H1 (cell line): ENCODE measurements around the gene TMEM117. TPM values are rescaled to one million over a fixed set of nuclear protein-coding genes. Genes with fewer than 3 reads are reported as not detected.

Source experiments
- CTCF ChIA-PET: fragments of 300-600 bp; sonication (Branson Sonifier 250); formaldehyde crosslinking; loops from one replicate; lab custom pipeline; 2021; ENCODE audit not compliant: partially characterized antibody; lab: Charles Lee
- POLR2A ChIA-PET: fragments of 300-600 bp; sonication (Branson Sonifier 250); formaldehyde crosslinking; loops from one replicate; lab custom pipeline; 2021; ENCODE audit warnings: inconsistent platforms; ENCODE audit not compliant: partially characterized antibody; lab: Charles Lee
- DNase-seq, 2 experiments: peaks; one replicate each; pipeline versions ENCODE4 v3.0.0 to v3.0.0-alpha.2; 2010 to 2022; ENCODE audit warnings: low spot score in 2 of 2, low read depth in 1 of 2, mixed read lengths in 1 of 2
- FAIRE-seq: peaks from 2 replicates; lab custom pipeline; 2011; peaks lifted over from hg19 to GRCh38; lab: Jason Lieb, UNC
- H2AFZ ChIP-seq: 2 replicates; pipeline ENCODE4 v1.8.1; 2012; ENCODE audit warnings: low read length, inconsistent platforms
- H2AK5ac ChIP-seq: 2 replicates; pipeline ENCODE4 v1.6.1; 2013; ENCODE audit warnings: low read depth, low read length
- H2BK120ac ChIP-seq: replicated peaks from 2 replicates; pipeline ENCODE3; 2013; ENCODE audit warnings: low read depth, low read length, inconsistent platforms
- H2BK12ac ChIP-seq: 2 replicates; pipeline ENCODE4 v1.6.1; 2013; ENCODE audit warnings: low read depth, low read length
- H2BK15ac ChIP-seq: 2 replicates; pipeline ENCODE4 v1.6.1; 2013; ENCODE audit warnings: low read length
- H2BK20ac ChIP-seq: 2 replicates; pipeline ENCODE4 v1.6.1; 2013; ENCODE audit warnings: low read length
- H2BK5ac ChIP-seq: 2 replicates; pipeline ENCODE4 v1.6.1; 2013; ENCODE audit warnings: low read depth, low read length
- H3K14ac ChIP-seq: 2 replicates; pipeline ENCODE4 v1.6.1; 2013; ENCODE audit warnings: inconsistent platforms; ENCODE audit not compliant: insufficient read length
- H3K18ac ChIP-seq: 2 replicates; pipeline ENCODE4 v1.6.1; 2013; ENCODE audit warnings: low read length; ENCODE audit errors: extremely low read depth
- H3K23ac ChIP-seq: 2 replicates; pipeline ENCODE4 v1.6.1; 2013; ENCODE audit warnings: inconsistent platforms; ENCODE audit not compliant: insufficient read length
- H3K23me2 ChIP-seq: 2 replicates; pipeline ENCODE4 v1.6.1; 2013; ENCODE audit warnings: low read depth, low read length
- H3K27ac ChIP-seq: 2 replicates; pipeline ENCODE4 v1.6.1; 2011; ENCODE audit warnings: low read depth, low read length, inconsistent platforms
- H3K27me3 ChIP-seq, 4 experiments: replicated peaks in 1 of 4; 1 replicate in 1 of 4; 2 replicates in 3 of 4; pipeline versions ENCODE4 v1.6.1 to v1.8.1; 2011 to 2013; ENCODE audit warnings: low read length in 3 of 4, mild to moderate bottlenecking in 3 of 4, inconsistent platforms in 2 of 4, mixed read lengths in 2 of 4, moderate library complexity in 1 of 4; ENCODE audit not compliant: control insufficient read depth in 3 of 4, insufficient read depth in 3 of 4; ENCODE audit errors: extremely low read depth in 1 of 4
- H3K36me3 ChIP-seq, 4 experiments: 2 replicates each; pipeline versions ENCODE4 v1.6.1 to v1.8.1; 2011 to 2013; ENCODE audit warnings: mild to moderate bottlenecking in 4 of 4, low read length in 3 of 4, moderate library complexity in 2 of 4, control low read depth in 1 of 4, inconsistent platforms in 1 of 4; ENCODE audit not compliant: insufficient read depth in 4 of 4, control insufficient read depth in 2 of 4
- H3K4ac ChIP-seq: replicated peaks from 2 replicates; pipeline ENCODE3; 2013; ENCODE audit warnings: low read length, low read depth, mixed read lengths, inconsistent platforms; ENCODE audit not compliant: insufficient read length
- H3K4me1 ChIP-seq, 4 experiments: replicated peaks in 1 of 4; 1 replicate in 1 of 4; 2 replicates in 3 of 4; pipeline versions ENCODE4 v1.6.1 to v1.8.1; 2011 to 2013; ENCODE audit warnings: low read length in 3 of 4, inconsistent platforms in 2 of 4, mixed read lengths in 1 of 4; ENCODE audit not compliant: insufficient read depth in 4 of 4, control insufficient read depth in 3 of 4
- H3K4me2 ChIP-seq, 2 experiments: 2 replicates each; pipeline versions ENCODE4 v1.6.1 to v1.8.1; 2011 to 2013; ENCODE audit warnings: low read depth in 2 of 2, low read length in 2 of 2, control low read depth in 1 of 2, inconsistent platforms in 1 of 2, mild to moderate bottlenecking in 1 of 2; ENCODE audit not compliant: insufficient read depth in 1 of 2
- H3K4me3 ChIP-seq, 4 experiments: fragments of 200-600, 300-600 bp in 1 of 4; sonication (generic), shearing (Covaris generic), sonication (Bioruptor Twin) in 1 of 4; 2 replicates each; pipeline versions ENCODE4 v1.5.1 to v1.8.1; 2011 to 2016; ENCODE audit warnings: low read length in 4 of 4, low read depth in 3 of 4, control low read depth in 2 of 4, inconsistent platforms in 2 of 4, mild to moderate bottlenecking in 2 of 4, mixed read lengths in 1 of 4, moderate library complexity in 1 of 4; ENCODE audit not compliant: insufficient read depth in 2 of 4; ENCODE audit errors: extremely low read depth in 1 of 4
- H3K56ac ChIP-seq: replicated peaks from 2 replicates; pipeline ENCODE3; 2013; ENCODE audit warnings: low read depth, mild to moderate bottlenecking, mixed read lengths, low read length, inconsistent platforms; ENCODE audit not compliant: insufficient read length
- H3K79me1 ChIP-seq: 2 replicates; pipeline ENCODE4 v1.6.1; 2013; ENCODE audit warnings: low read depth, low read length, control low read depth
- H3K79me2 ChIP-seq, 2 experiments: 2 replicates each; pipeline versions ENCODE4 v1.6.1 to v1.8.1; 2012 to 2013; ENCODE audit warnings: low read length in 2 of 2, mild to moderate bottlenecking in 2 of 2, inconsistent platforms in 1 of 2; ENCODE audit not compliant: insufficient read depth in 2 of 2, control insufficient read depth in 1 of 2
- H3K9ac ChIP-seq, 4 experiments: replicated peaks in 1 of 4; 1 replicate in 1 of 4; 2 replicates in 3 of 4; pipeline versions ENCODE4 v1.6.1 to v1.8.1; 2011 to 2013; ENCODE audit warnings: low read depth in 3 of 4, low read length in 3 of 4, control low read depth in 2 of 4, mild to moderate bottlenecking in 2 of 4, moderate library complexity in 2 of 4, inconsistent platforms in 1 of 4; ENCODE audit errors: extremely low read depth in 1 of 4
- H3K9me3 ChIP-seq, 2 experiments: 2 replicates each; pipeline versions ENCODE4 v1.6.1 to v1.8.1; 2012 to 2013; ENCODE audit warnings: mild to moderate bottlenecking in 2 of 2, moderate library complexity in 2 of 2, control low read depth in 1 of 2, inconsistent platforms in 1 of 2, low read depth in 1 of 2, low read length in 1 of 2, mixed read lengths in 1 of 2; ENCODE audit not compliant: insufficient read depth in 2 of 2
- H4K20me1 ChIP-seq, 2 experiments: replicated peaks in 1 of 2; 2 replicates each; pipeline versions ENCODE3 to v1.8.1; 2011 to 2013; ENCODE audit warnings: inconsistent platforms in 2 of 2, low read length in 2 of 2, mild to moderate bottlenecking in 1 of 2; ENCODE audit not compliant: insufficient read depth in 2 of 2, control insufficient read depth in 1 of 2
- H4K5ac ChIP-seq: 2 replicates; pipeline ENCODE4 v1.6.1; 2013; ENCODE audit warnings: low read length, low read depth, mixed read lengths, inconsistent platforms; ENCODE audit not compliant: insufficient read length
- H4K8ac ChIP-seq: 2 replicates; pipeline ENCODE4 v1.8.0; 2013; ENCODE audit warnings: mild to moderate bottlenecking, moderate library complexity, low read length, inconsistent platforms; ENCODE audit not compliant: insufficient read depth; ENCODE audit errors: extremely low read depth
- H4K91ac ChIP-seq: replicated peaks from 2 replicates; pipeline ENCODE3; 2013; ENCODE audit warnings: low read length, mixed read lengths, inconsistent platforms; ENCODE audit not compliant: insufficient read length
- CBX5 ChIP-seq: fragments of 300-800, 300-1000 bp; sonication (generic); IDR thresholded peaks from 2 replicates; pipeline ENCODE4 v1.7.1; 2016; ENCODE audit warnings: antibody characterized with exemption, low read length, low read depth
- CEBPB ChIP-seq: IDR thresholded peaks from 2 replicates; pipeline ENCODE4 v1.6.1; 2012; ENCODE audit warnings: low read depth, low read length
- EP300 ChIP-seq, 2 experiments: IDR thresholded peaks; 1 replicate in 1 of 2; 2 replicates in 1 of 2; pipeline ENCODE4 v1.6.1; 2011 to 2012; ENCODE audit warnings: low read depth in 2 of 2, low read length in 2 of 2, mild to moderate bottlenecking in 2 of 2, borderline replicate concordance in 1 of 2, inconsistent platforms in 1 of 2, moderate library complexity in 1 of 2
- FOSL1 ChIP-seq: IDR thresholded peaks from 2 replicates; pipeline ENCODE4 v1.6.1; 2011; ENCODE audit warnings: mild to moderate bottlenecking, low read depth, low read length, moderate library complexity; ENCODE audit not compliant: insufficient read depth
- GTF2F1 ChIP-seq: IDR thresholded peaks from 2 replicates; pipeline ENCODE4 v1.6.1; 2012; ENCODE audit warnings: low read depth, low read length, improper control_type of control experiment, borderline replicate concordance
- MAFK ChIP-seq: IDR thresholded peaks from 2 replicates; pipeline ENCODE4 v1.6.1; 2012; ENCODE audit warnings: low read depth, mild to moderate bottlenecking, improper control_type of control experiment, low read length
- NANOG ChIP-seq: IDR thresholded peaks from 2 replicates; pipeline ENCODE4 v1.6.1; 2011; ENCODE audit warnings: low read length, low read depth, mild to moderate bottlenecking, inconsistent platforms; ENCODE audit not compliant: insufficient read depth, poor library complexity, severe bottlenecking
- SP1 ChIP-seq: IDR thresholded peaks from 2 replicates; pipeline ENCODE4 v1.6.1; 2011; ENCODE audit warnings: low read depth, low read length
- SP2 ChIP-seq: IDR thresholded peaks from 2 replicates; pipeline ENCODE4 v1.6.1; 2012; ENCODE audit warnings: mild to moderate bottlenecking, low read length, inconsistent platforms
- TEAD4 ChIP-seq: IDR thresholded peaks from 2 replicates; pipeline ENCODE4 v1.6.1; 2012; ENCODE audit warnings: low read depth, low read length, inconsistent platforms, mixed read lengths
- USF2 ChIP-seq: IDR thresholded peaks from 2 replicates; pipeline ENCODE4 v1.6.1; 2011; ENCODE audit warnings: low read length, improper control_type of control experiment
- polyA plus RNA-seq, 7 experiments: library from polyadenylated mRNA; depleted of rRNA in 3 of 7; stranded (reverse) in 5 of 7; unstranded in 2 of 7; fragments of >200 nt in 5 of 7; fragments of 200-250 nt in 2 of 7; gene quantifications; 1 replicate in 5 of 7; 2 replicates in 1 of 7; 4 replicates in 1 of 7; pipeline versions ENCODE4 v1.2.1 to v1.2.3, GENCODE V29; 2011 to 2013; ENCODE audit warnings: missing spikeins in 2 of 7, mixed read lengths in 2 of 7
- total RNA-seq: library from RNA; stranded (reverse); fragmentation: NEBNext Ultra II Directional; extraction: Animal tissue kit (Norgen Biotek cat#: 25700); gene quantifications from 2 replicates; pipeline ENCODE4 v1.2.1, GENCODE V29; 2021
- TF ChIP-seq, protein P1 (sequence below): IDR thresholded peaks from 2 replicates; pipeline ENCODE4 v1.6.1; 2012; ENCODE audit warnings: inconsistent platforms
- TF ChIP-seq, protein P2 (sequence below): IDR thresholded peaks from 2 replicates; pipeline ENCODE4 v1.6.1; 2011; ENCODE audit warnings: low read depth, mild to moderate bottlenecking, low read length; ENCODE audit not compliant: insufficient read depth

Gene TMEM117
- total and polyA plus RNA-seq, 2 of the 8 experiments (the other 6 are each of a cell fraction or from before 2014, with no cell fraction given), result 0.80 to 1.4 TPM

DNA sequence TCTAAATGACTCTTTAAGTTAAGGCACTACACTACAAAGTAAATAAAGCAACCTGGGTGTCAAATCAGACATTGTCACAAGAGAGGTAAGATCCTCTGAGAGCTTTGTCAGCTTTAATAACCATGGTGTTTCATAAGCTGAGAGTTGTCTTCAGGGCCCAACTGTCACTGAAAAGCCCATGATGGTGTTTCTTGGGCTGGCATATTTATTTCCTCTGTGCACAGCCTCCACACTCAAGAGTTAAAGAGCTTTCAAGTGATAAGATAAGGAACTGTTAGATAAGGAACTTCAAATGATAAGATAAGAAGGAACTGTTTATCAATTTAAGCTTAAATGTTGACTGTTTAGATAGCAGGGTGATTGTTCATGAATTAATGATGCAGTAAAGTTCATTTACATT, 495.4 kb downstream of the TMEM117 start:
- Histone ChIP-seq H2BK20ac (no peak overlapping the region), H2AFZ (no peak overlapping the region), H2BK15ac (no peak overlapping the region), H3K4ac (no peak overlapping the region), H3K36me3 (0 out of 8 replicates have a peak, but pooled peaks cover 0 to 3% (median 0%) of the 10 kb centered on the region in 4 experiments), H3K14ac (no peak overlapping the region), H3K79me1 (no peaks in the 10 kb centered on the region), H3K79me2 (no peaks in the 10 kb centered on the region), H3K27me3 (no peaks in the 10 kb centered on the region), H3K18ac (no peak overlapping the region), H3K9me3 (no peaks in the 10 kb centered on the region), H2BK12ac (no peak overlapping the region), H3K27ac (no peak overlapping the region), H3K9ac (no peak overlapping the region), H3K23me2 (no peaks in the 10 kb centered on the region; the same call in 1 of the 2 replicates), H4K8ac (no peak overlapping the region), H2BK5ac (no peak overlapping the region), H3K56ac (no peak overlapping the region), H2BK120ac (no peak overlapping the region), H3K4me3 (no peak overlapping the region), H3K4me2 (no peak overlapping the region), H3K4me1 (no peaks in the 10 kb centered on the region), H3K23ac (no peak overlapping the region), H2AK5ac (no peak overlapping the region), H4K5ac (no peak overlapping the region), H4K91ac (no peak overlapping the region), H4K20me1 (no peaks in the 10 kb centered on the region)
- DNase-seq (no peak), FAIRE-seq (no peak)
- POLR2A ChIA-PET, result no interaction called here
- CTCF ChIA-PET, result interaction anchor here (1.5 kb wide), 1 partner anchor 14 kb away, joined by 4 read pairs; no protein-coding TSS in a partner anchor
- no peak for TF ChIP-seq MAFK
- TF ChIP-seq, protein P1, sequence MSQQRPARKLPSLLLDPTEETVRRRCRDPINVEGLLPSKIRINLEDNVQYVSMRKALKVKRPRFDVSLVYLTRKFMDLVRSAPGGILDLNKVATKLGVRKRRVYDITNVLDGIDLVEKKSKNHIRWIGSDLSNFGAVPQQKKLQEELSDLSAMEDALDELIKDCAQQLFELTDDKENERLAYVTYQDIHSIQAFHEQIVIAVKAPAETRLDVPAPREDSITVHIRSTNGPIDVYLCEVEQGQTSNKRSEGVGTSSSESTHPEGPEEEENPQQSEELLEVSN, result no peak
- TF ChIP-seq CBX5, result no peak
- TF ChIP-seq GTF2F1, result no peak
- TF ChIP-seq CEBPB, result no peak
- no peak for TF ChIP-seq TEAD4
- TF ChIP-seq EP300 (IDR thresholded peaks at IDR 0.05; ENCODE audit: borderline replicate concordance in 1 of 2, low read depth in 2 of 2, low read length in 2 of 2), result no peak
- no peak for TF ChIP-seq USF2
- no peak for TF ChIP-seq SP2
- TF ChIP-seq SP1, result no peak
- no peak for TF ChIP-seq NANOG
- TF ChIP-seq FOSL1, result no peak
- TF ChIP-seq, protein P2, sequence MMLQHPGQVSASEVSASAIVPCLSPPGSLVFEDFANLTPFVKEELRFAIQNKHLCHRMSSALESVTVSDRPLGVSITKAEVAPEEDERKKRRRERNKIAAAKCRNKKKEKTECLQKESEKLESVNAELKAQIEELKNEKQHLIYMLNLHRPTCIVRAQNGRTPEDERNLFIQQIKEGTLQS, result no peak
